K562 (cell line): Measurements from ENCODE around the gene DNAH10. TPM values are rescaled to one million over a fixed set of nuclear protein-coding genes. Genes with fewer than 3 reads are reported as not detected.

Experiments used
- CEBPG ChIP-seq, 3 experiments: fragments of 200-800 bp in 1 of 3; sonication (Bioruptor generic) in 1 of 3; sonication (generic) in 1 of 3; formaldehyde crosslinking in 1 of 3; IDR thresholded peaks in 2 of 3; conservative IDR thresholded peaks in 1 of 3; 2 replicates each; pipeline versions ENCODE4 v1.6.1 to v1.8.0; 2016 to 2022; ENCODE audit warnings: missing compliant biosample characterization in 2 of 3, missing genetic modification characterization in 2 of 3, mild to moderate bottlenecking in 1 of 3, missing genetic modification reagents in 1 of 3
- CREM ChIP-seq: IDR thresholded peaks from 2 replicates; pipeline ENCODE4 v1.6.1; 2014; ENCODE audit warnings: antibody characterized with exemption, low read depth
- RFX7 ChIP-seq: fragments of 250-450 bp; sonication (Bioruptor Pico); IDR thresholded peaks from 2 replicates; pipeline ENCODE4 v1.5.1; 2021; ENCODE audit warnings: mild to moderate bottlenecking
- ZNF311 ChIP-seq: fragments of 250-450 bp; sonication (Bioruptor Pico); IDR thresholded peaks from 2 replicates; pipeline ENCODE4 v1.4.0; 2020; ENCODE audit warnings: mild to moderate bottlenecking, moderate library complexity
- polyA plus RNA-seq, 8 experiments: library from polyadenylated mRNA; depleted of rRNA in 4 of 8; stranded (reverse) in 5 of 8; unstranded in 3 of 8; fragments of >200 nt; fragmentation: Nextera tagmentation in 2 of 8; fragmentation: Illumina TruSeq in 1 of 8; extraction: Ambion mirVana in 2 of 8; extraction: Trizol in 1 of 8; gene quantifications; 2 replicates each; pipeline versions ENCODE4 v1.2.1 to v1.2.3, GENCODE V29; 2011 to 2014; ENCODE audit warnings: inconsistent platforms in 1 of 8, missing spikeins in 1 of 8
- total RNA-seq, 7 experiments: library from RNA; depleted of rRNA in 6 of 7; stranded (reverse); fragments of >200 nt in 6 of 7; fragmentation: Illumina TruSeq in 2 of 7; extraction: Trizol in 2 of 7; gene quantifications; 2 replicates each; pipeline versions ENCODE4 v1.2.1 to v1.2.3, GENCODE V29; 2011 to 2021; ENCODE audit warnings: low replicate concordance in 1 of 7
- TF ChIP-seq, protein P1 (sequence below), 2 experiments: fragments of 450-650 bp in 1 of 2; IDR thresholded peaks; 2 replicates each; pipeline ENCODE4 v1.6.1; 2011 to 2017; ENCODE audit warnings: low read depth in 2 of 2, antibody characterized with exemption in 1 of 2, borderline replicate concordance in 1 of 2, low read length in 1 of 2, mild to moderate bottlenecking in 1 of 2, mixed read lengths in 1 of 2; ENCODE audit not compliant: control insufficient read depth in 1 of 2
- TF ChIP-seq, protein P2 (sequence below): fragments of 250-450 bp; sonication (Bioruptor Pico); IDR thresholded peaks from 2 replicates; pipeline ENCODE4 v1.4.0; 2020; ENCODE audit warnings: mild to moderate bottlenecking, moderate library complexity
- TF ChIP-seq, protein P3 (sequence below), 2 experiments: fragments of 450-650 bp; formaldehyde crosslinking in 1 of 2; IDR thresholded peaks; 2 replicates each; pipeline versions ENCODE4 v1.4.0 to v1.6.1; 2014 to 2020; ENCODE audit warnings: mild to moderate bottlenecking in 2 of 2, borderline replicate concordance in 1 of 2, low read depth in 1 of 2
- TF ChIP-seq, protein P4 (sequence below): fragments of 450-650 bp; formaldehyde crosslinking; IDR thresholded peaks from 2 replicates; pipeline ENCODE4 v1.4.0; 2020; ENCODE audit warnings: mild to moderate bottlenecking, moderate library complexity

DNAH10 gene
- total and polyA plus RNA-seq, 9 of the 15 experiments (the other 6 are each of a cell fraction or from before 2014, with no cell fraction given) = 0.01 to 0.06 (median 0.04) TPM; not detected in 1

DNA sequence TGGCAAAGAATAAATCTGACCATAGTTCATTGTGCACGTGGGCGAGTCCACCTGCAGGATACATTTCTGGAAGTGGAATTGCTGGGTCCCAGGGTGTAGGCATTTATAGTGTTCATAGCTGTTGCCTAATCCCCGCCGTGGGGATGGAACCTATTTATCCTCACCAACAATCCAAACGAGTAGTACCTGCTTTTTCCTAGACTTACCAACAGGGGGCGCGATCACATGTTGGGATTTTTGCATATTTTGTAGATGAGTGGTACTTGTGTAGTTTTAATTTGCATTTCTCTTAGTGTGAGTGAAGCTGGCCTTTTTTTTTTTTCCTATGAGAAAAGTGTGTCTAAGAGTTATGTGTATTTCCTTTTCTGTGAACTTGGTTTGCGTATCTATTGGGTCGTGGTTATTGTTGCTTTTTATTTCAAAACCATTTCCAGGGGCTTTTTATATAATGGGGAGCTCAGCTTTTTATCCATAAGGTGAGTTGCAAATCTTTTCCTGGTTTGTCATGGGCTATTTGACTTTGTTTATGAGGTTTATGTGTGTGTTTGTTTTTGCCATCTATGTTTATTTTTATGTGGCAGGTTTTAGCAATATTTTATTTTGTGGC is 143.3 kb downstream of the DNAH10 start (continued):
- TF ChIP-seq, protein P1, sequence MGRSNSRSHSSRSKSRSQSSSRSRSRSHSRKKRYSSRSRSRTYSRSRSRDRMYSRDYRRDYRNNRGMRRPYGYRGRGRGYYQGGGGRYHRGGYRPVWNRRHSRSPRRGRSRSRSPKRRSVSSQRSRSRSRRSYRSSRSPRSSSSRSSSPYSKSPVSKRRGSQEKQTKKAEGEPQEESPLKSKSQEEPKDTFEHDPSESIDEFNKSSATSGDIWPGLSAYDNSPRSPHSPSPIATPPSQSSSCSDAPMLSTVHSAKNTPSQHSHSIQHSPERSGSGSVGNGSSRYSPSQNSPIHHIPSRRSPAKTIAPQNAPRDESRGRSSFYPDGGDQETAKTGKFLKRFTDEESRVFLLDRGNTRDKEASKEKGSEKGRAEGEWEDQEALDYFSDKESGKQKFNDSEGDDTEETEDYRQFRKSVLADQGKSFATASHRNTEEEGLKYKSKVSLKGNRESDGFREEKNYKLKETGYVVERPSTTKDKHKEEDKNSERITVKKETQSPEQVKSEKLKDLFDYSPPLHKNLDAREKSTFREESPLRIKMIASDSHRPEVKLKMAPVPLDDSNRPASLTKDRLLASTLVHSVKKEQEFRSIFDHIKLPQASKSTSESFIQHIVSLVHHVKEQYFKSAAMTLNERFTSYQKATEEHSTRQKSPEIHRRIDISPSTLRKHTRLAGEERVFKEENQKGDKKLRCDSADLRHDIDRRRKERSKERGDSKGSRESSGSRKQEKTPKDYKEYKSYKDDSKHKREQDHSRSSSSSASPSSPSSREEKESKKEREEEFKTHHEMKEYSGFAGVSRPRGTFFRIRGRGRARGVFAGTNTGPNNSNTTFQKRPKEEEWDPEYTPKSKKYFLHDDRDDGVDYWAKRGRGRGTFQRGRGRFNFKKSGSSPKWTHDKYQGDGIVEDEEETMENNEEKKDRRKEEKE (IDR thresholded peaks at IDR 0.05; ENCODE audit: borderline replicate concordance in 1 of 2, control insufficient read depth in 1 of 2, low read depth in 2 of 2, low read length in 1 of 2) = no peak
- TF ChIP-seq ZNF311 (CRISPR knock-in tag) (no peak), CEBPG (CRISPR knock-in tag; IDR thresholded peaks at IDR 0.05) (no peak), CEBPG (tag; conservative IDR thresholded peaks at IDR 0.05 in 1 of 2, IDR thresholded peaks at IDR 0.05 in 1 of 2) (peak in 1 of 2 experiments; percentile 32; a peak in 2 of 4 replicates), RFX7 (CRISPR knock-in tag) (no peak), CREM (0 out of 2 replicates have a peak, but pooled peaks have one; percentile 6)
- TF ChIP-seq, protein P2, sequence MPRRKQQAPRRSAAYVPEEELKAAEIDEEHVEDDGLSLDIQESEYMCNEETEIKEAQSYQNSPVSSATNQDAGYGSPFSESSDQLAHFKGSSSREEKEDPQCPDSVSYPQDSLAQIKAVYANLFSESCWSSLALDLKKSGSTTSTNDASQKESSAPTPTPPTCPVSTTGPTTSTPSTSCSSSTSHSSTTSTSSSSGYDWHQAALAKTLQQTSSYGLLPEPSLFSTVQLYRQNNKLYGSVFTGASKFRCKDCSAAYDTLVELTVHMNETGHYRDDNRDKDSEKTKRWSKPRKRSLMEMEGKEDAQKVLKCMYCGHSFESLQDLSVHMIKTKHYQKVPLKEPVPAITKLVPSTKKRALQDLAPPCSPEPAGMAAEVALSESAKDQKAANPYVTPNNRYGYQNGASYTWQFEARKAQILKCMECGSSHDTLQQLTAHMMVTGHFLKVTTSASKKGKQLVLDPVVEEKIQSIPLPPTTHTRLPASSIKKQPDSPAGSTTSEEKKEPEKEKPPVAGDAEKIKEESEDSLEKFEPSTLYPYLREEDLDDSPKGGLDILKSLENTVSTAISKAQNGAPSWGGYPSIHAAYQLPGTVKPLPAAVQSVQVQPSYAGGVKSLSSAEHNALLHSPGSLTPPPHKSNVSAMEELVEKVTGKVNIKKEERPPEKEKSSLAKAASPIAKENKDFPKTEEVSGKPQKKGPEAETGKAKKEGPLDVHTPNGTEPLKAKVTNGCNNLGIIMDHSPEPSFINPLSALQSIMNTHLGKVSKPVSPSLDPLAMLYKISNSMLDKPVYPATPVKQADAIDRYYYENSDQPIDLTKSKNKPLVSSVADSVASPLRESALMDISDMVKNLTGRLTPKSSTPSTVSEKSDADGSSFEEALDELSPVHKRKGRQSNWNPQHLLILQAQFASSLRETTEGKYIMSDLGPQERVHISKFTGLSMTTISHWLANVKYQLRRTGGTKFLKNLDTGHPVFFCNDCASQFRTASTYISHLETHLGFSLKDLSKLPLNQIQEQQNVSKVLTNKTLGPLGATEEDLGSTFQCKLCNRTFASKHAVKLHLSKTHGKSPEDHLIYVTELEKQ (CRISPR knock-in tag) = no peak
- TF ChIP-seq, protein P3, sequence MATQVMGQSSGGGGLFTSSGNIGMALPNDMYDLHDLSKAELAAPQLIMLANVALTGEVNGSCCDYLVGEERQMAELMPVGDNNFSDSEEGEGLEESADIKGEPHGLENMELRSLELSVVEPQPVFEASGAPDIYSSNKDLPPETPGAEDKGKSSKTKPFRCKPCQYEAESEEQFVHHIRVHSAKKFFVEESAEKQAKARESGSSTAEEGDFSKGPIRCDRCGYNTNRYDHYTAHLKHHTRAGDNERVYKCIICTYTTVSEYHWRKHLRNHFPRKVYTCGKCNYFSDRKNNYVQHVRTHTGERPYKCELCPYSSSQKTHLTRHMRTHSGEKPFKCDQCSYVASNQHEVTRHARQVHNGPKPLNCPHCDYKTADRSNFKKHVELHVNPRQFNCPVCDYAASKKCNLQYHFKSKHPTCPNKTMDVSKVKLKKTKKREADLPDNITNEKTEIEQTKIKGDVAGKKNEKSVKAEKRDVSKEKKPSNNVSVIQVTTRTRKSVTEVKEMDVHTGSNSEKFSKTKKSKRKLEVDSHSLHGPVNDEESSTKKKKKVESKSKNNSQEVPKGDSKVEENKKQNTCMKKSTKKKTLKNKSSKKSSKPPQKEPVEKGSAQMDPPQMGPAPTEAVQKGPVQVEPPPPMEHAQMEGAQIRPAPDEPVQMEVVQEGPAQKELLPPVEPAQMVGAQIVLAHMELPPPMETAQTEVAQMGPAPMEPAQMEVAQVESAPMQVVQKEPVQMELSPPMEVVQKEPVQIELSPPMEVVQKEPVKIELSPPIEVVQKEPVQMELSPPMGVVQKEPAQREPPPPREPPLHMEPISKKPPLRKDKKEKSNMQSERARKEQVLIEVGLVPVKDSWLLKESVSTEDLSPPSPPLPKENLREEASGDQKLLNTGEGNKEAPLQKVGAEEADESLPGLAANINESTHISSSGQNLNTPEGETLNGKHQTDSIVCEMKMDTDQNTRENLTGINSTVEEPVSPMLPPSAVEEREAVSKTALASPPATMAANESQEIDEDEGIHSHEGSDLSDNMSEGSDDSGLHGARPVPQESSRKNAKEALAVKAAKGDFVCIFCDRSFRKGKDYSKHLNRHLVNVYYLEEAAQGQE (IDR thresholded peaks at IDR 0.05; ENCODE audit: borderline replicate concordance) = peak; percentile 47; the same call in 1 of the 2 replicates
- TF ChIP-seq, protein P3 (CRISPR knock-in tag; IDR thresholded peaks at IDR 0.05; ENCODE audit: low read depth) = no peak
- TF ChIP-seq, protein P4, sequence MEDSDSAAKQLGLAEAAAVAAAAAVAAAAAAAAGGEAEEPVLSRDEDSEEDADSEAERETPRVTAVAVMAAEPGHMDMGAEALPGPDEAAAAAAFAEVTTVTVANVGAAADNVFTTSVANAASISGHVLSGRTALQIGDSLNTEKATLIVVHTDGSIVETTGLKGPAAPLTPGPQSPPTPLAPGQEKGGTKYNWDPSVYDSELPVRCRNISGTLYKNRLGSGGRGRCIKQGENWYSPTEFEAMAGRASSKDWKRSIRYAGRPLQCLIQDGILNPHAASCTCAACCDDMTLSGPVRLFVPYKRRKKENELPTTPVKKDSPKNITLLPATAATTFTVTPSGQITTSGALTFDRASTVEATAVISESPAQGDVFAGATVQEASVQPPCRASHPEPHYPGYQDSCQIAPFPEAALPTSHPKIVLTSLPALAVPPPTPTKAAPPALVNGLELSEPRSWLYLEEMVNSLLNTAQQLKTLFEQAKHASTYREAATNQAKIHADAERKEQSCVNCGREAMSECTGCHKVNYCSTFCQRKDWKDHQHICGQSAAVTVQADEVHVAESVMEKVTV (CRISPR knock-in tag) = 0 out of 2 replicates have a peak, but pooled peaks have one; percentile 17
